ENCODE measurements around the gene GPR183.
"Not testable (repeated sequence)": the region's sequence is repeated elsewhere in the genome, so short reads cannot be mapped to it uniquely, and the experiment has no call there.

The GPR183 gene

DNA sequence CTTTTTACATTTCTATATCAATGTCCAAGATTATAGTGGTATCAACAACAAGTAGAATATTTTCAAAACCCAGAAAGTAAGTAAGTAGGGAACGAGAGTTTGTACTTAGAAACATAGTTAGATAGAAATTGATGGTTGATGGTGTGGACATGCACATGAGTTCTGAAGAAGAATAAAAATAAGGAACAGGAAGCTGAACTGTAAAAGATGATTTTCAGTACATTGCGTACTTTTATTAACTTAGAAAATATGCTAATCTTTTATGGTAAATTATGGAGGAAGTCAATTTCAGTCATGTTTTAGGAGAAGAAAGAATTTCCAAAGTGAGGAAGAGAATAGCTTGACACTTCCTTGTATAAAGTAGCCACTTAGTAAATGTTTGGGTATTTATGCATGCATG lies 36.7 kb downstream of the GPR183 start:
- DNase-seq (ENCODE audit: low read depth) = no peak

DNA sequence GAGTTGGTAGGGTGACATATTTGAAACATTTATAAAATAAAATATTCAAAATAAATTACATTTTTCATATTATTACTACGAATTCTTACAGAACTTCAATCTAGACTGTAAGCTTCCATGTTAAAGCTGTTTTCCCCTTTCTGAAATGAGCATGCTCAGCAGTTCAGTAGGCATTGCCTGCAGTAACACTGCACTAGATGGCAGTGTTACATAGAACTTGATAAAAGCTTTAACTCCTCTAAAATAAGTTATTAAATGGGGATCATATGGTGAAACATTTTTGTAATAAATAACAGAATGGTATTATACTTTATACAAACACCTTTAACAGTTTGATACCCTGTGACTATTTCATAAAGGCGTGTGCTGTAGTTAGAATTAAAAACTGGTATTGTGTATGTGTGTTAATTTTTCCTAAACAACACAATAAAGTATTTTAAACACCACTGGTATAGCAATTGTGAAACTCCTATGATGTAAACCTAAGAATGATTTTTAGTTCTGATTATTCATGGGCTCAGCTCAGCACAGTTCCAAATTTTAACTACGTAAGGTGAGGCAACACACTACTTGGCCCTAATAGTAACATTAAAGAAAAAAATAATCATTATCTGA lies 37.5 kb downstream of the GPR183 start:
- DNase-seq (ENCODE audit: low read depth) = peak; percentile 39

DNA sequence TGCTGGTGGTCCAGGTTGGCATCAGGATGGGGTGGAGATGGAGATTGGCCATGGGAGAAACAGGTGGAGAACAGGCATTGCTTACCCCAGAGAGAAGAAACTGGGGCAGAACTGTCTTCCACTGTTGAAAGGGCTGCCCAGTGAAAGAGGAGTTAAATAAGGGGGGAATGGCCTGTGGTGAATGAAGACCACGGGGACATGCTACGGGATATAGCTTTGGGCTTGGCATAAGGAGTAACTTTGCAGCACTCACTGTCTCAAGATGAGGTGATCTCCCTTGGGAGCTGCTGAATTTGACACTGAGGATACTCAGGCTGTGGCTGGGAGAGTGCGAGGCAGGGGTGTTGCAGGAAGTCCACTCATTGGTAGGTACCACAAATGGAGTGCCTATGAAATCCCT lies 38.4 kb downstream of the GPR183 start:
- DNase-seq (ENCODE audit: low read depth) = no peak

DNA sequence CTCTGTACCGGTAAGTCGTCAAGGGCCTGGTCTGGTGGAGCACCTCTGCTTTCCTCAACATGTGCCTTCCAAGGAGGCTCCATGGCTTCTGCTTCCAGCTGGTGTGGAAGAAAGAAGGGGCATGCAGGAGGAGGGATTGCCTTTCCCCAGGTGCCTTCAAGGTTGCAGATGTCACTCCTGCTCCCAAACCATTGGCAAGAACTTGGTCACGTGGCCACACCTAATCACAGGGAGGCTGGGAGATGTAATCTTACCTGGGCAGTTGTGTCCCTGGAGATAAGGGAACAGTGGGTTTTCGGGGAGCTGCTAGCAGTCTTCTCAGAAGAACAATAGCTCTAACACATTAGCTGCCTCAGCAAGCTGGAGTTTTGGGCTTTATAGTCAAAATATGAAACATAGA lies 39.3 kb downstream of the GPR183 start:
- no peak for DNase-seq (ENCODE audit: low read depth)

DNA sequence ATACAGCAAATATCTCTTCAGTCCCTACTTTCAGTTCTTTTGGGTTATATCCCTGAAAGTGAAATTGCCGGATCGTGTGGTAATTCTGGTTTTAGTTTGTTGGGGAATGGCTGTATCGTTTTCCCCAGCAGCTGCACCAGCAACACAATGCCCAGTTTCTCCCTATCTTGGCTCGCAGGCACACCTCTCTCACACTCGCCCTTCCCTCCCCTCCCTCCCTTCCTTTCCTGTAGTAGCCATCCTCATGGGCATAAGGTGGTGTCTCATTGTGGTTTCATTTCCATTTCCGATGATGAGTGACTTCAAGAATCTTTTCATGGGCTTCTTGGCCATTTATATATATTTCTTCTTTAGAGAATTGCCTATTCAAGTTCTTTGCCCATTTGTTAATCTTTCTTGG lies 40.4 kb downstream of the GPR183 start:
- DNase-seq (ENCODE audit: low read depth) = no peak

DNA sequence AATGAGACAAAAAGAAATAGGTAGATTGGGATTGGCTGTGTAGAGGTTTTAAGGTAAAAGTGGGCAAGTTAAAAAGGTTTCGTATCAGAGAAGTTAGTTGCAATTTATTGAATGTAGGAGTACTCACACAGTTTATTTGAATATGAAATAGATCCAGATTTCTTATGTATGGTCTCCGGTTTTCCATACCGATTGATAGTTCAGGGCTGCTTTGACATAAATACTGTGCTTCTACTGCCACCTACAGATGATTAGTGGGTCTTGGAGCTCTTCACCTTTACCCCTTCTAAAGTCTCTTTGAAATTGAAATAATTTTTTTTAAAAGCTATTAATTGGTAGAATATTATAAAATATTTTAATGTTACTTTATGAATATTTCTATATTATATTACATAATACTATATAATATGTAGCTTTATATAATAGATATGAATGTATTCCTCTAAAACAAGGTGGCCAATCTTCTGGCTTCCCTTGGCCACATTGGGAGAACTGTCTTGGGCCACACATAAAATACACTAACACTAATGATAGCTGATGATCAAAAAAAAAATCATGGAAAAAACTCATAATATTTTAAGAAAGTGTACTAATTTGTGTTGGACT lies 41.3 kb downstream of the GPR183 start:
- DNase-seq (ENCODE audit: low read depth) = no peak

DNA sequence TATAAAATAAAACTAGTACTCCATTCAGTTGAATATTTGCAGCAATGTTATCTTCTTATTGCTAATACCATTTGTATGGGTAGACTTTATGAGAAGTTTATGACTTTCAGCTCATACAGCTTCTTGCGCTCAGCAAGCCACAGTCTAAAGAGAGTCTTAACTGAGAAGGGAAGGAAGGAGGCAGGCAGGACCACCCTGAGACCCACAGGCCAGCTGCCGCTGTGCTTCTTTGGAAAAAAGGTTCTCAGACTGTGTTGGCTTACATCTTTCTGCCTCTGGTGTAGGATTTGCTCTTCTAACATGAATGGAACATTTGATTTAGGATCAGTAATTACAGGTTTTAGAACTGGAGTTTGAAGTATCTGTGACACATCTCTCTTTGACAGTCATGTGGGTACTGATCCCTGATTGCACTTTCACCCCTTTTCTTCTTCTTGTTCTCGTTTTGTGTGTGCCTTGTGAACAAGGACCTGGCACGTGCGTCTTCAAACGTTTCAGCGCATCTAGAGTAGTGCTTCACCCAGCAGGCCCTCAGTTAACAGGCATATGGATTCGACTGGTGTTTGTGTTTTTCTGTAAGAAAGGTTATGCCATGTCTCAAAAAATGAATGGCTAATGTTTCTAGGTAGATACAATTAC lies 41.9 kb downstream of the GPR183 start:
- DNase-seq (ENCODE audit: low read depth) = no peak

DNA sequence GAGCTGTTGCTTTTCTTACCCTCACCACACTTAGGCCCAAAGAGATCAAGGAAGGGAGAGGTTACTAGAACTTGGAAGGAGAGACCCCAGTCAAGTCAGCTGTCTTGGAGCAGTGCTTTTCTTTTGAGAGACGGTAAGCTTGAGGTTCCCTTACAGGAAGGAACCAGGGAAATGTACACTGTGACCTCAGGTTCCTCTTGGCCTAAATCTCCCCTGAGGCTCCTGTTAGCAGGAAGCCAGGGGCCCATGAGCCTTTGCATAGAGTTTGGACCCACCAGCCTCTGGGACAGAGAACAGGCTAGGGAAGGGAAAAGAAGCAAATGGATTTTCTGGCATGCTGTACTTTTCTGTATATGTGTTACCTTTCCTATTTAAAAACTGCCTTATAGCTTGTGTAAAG lies 43.1 kb downstream of the GPR183 start:
- DNase-seq (ENCODE audit: low read depth) = no peak

DNA sequence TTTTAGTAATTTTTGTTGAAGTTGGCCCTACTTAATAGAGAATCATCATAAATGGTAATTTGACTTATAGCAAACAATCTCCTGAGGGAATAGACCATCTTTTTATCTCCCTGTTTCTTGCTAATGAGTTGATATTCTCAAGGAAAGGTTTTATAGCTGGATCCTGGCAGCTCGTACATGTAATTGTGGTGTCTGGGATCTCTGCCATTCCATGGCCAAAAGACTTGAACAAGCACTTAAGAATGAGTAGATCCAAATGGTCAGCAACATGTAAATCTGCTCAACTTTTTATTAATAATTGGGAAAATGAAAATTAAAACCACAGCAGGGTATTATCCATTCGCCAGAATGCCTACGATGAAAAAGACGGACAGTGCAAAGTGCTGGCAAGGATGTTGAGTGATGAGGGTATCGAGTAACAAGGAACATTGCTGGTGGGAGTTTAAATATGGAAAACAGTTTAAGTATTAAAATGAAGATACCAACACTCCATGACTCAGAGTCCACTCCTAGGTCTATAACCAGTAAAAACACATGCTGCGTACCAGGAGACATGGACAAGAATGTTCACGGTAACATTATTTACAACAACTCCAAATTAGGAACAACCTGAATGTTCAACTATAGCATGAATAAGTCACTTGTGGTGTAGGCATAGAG lies 43.9 kb downstream of the GPR183 start:
- no peak for DNase-seq (ENCODE audit: low read depth)

DNA sequence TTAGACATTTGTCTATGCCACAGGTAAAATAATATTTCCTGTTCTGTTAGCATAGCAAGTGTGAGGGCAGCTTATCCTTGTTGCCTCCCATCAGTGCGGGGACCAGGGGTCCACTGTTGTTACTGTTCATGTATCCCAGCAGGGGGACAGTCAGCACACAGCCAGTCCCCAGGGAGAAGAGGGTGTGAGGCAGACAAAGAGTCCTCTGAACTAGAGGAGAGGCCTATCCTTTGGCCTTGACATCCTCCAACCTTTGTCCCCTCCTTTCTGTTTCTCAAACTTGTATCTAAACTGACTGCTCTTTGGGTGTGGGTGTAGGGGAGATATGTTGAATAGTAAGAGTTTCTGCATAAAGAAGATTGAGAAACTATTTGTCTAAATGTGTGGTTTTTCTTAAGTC lies 46.1 kb downstream of the GPR183 start:
- no peak for DNase-seq (ENCODE audit: low read depth)

DNA sequence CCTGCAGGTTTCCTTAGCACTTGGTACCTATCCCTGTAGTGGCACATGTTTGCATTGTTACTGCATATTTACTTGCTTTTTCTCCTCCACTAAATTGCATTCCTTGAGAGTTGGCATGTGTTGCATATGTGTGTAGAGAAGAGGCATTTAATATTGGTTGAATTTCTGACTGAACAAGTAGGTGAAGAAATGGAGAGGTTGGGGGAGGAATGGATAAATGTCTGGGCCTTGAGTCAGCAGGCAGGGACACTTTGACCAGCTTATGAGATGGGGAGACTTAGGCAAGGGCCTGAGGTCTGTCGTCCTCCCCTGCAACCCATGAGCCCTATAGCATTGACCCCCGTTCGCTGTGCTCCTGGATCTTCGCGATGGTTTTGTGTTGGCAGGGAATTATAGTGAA lies 47.0 kb downstream of the GPR183 start:
- DNase-seq (ENCODE audit: low read depth) = no peak

DNA sequence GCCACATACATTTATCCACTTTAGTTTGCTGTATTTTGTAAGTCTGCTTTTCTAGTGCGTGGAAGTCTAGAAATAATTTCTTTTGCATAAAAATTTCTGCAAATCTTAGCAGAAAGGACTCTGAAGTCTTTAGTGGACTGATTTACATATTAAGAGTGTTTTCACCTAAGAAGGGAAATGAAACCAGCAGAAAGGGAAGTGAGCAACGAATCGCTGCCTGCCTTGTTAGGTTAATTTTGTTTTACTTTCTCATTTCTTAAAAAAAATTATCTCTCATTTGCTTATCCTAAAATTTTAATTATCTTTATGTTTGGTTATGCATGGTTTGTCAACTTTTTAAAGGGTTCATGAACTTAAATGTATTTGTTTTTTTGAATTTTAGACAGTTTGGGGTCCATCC lies 48.3 kb downstream of the GPR183 start:
- DNase-seq (ENCODE audit: low read depth) = no peak

DNA sequence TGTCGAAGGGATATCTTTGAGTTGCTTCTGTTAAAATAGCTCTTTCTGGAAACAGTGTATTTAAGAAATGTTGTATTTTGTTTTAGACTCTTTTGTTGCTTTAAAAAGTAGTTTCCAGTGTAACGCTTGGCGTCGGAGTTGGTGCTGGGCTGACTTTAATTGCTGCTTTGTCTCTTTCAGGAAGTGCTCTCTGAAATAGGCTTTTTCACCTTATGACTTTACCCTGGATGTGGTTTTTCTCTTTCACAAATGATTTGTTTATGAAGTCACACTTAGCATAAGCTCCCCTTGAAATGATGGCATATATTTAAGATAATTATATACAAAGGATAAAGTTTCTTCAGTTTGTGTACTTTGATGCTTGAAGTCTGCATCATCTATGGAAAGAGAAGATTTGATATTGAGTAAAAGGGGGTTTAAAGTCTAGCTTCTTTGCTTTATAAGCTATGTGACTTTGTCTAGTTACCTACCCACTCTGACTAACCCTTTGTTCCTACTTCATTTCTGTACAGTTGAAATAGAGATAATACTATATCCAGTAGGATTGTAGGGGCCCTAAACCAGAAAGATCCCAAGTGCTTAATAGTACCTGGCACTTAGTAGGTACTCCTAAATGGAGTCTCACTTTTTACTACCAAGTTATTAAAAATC lies 48.9 kb downstream of the GPR183 start, which contains the start of gene GPR18:
Gene GPR18 (minus strand): TSS at position 170 of the 651 bp plus-strand sequence. CDS start 2,507 bp downstream, outside the sequence.
- DNase-seq (ENCODE audit: low read depth) = no peak

DNA sequence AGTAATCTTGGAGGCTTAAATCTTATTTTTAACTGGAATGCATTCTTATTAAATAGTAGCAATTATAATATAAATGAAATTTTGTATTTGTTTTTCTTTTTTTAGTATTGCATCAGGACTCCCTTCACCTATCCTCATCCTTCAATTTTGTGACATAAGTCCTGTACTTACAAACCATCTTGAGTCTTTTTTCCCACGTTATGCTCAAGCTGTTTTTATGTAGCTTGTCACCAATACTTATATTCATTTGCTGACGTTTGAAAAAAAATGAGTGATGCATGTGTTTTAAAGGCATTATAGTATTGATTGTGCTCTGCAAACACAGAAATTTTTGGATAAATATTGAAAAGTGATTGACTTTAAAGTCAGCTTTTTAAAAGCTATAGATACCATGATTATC lies 49.9 kb downstream of the GPR183 start:
- DNase-seq (ENCODE audit: low read depth) = no peak

DNA sequence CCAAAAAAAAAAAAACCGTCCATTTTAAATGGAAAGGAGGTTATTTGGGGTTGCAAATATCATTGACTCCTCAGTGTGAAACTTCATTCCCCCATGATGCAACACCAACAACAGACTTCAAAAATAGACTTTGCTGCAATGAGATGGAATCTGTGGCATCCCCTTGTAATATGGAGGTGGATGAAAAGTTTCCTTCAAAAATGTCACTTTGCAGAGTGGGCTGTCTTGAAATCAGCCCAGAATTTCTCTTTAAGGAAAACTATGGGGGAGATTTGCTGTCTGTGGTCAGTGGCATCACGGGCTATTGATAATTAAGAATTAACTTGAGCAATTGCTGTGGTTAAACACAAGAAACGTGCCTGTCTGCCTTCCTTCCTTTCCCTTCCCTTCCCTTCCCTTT lies 50.5 kb downstream of the GPR183 start:
- no peak for DNase-seq (ENCODE audit: low read depth)

DNA sequence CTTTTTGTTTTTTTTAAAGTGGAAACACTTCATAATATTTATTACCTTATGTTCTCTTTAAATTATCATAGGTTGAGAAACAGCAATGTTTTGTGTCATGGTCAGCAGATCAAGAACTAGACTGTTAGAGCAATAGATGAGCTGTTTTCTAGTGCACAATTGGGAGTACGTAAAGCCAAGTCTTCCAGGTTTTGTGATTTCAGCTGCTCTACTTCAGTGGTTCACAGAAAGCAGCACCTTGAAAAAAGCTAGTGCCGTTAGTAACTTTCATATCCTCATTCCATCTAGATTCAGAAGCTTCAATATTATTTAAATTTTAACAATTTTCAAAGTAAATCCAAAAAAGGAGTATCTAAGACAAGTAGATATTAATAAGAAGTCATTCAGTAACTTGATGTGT lies 50.9 kb downstream of the GPR183 start:
- DNase-seq (ENCODE audit: low read depth) = no peak

DNA sequence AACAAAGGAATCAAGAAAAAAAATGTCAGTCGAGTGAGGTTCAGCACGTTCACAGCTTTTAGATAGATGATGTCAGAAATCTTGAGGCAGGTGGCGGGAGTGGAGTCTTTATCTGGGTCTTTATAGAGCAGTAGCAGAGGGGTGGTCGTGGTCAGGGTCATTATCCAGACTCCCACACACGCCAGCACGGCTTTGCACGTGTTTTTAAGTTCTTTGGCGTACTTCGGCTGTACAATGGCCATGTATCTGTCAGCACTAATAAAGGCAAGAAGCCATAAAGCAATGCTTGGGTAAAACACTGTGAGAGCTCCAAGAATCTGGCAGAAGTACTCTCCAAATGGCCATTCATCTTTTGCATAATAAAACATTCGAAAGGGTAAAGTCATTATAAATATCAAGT lies 51.9 kb downstream of the GPR183 start:
- no peak for DNase-seq (ENCODE audit: low read depth)

DNA sequence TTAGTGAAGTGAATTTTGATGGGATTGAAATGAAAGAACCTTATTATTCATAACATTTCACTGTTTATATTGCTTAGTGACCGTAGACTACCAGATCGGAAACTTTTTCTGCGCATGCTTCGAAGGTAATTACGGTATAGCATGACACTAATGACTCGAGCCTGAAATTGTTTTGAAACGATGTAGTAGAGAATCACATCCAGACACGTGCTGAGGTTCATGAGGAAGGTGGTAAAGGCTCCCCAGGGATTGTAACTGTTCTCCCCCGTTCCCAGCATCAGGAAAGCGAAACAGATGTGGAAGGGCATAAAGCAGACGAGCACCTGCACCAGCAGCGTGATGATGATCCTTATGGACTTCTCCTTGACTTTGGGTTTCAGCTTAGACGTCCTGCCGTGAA lies 52.4 kb downstream of the GPR183 start:
- DNase-seq (ENCODE audit: low read depth) = no peak

DNA sequence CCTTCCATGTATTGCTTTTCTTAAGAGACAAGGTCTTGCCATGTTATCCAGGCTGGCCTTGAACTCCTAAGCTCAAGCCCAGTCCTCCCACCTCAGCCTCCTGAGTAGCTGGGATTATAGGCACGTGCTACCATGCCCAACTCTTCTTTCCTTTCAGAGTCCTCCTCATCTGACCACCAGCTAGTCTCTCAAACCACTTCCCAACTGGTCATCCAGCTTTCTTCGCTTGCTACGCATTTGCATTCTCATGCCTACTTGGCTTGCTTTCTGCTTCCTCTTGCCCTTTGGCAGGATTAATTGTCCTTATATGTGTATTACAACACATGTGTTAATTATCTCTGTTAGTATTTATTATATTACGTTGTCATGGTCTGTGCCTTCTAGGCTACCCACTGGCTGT lies 55.3 kb downstream of the GPR183 start:
- no peak for DNase-seq (ENCODE audit: low read depth)

DNA sequence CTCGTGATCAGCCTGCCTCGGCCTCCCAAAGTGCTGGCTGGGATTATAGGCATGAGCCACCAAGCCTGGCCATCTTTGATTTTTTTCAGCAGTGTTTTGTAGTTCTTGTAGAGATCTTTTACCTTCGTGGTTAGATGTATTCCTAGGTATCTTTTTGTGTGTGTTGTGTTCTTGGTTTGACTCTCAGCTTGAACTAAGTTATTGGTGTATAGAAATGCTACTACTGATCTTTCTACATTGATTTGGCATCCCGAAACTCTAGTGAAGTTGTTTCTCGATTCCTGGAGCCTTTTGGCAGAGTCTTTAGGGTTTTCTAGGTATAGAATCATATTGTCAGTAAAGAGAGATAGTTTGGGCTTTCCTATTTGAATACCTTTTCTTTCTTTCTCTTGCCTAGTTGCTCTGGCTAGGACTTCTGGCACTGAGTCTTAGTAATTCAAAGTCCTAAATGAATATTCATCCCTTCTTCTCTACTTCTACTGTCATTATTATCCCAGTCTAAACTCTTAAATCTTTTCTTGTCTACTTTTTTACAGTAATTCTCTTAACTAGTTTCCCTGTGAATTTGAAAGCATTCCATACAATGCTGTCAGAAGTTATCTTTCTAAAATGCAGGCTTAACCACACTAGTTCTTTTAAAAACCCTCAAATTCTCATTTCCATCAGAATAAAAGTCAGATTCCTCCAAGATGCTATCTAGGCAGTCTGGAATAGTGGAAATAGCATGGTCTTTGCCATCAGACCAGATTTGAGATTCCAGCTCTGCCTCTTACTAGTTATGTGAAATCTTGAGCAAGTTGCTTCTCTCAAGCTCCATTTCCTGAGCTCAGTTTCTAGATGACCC lies 56.0 kb downstream of the GPR183 start:
- no peak for DNase-seq (ENCODE audit: low read depth)

DNA sequence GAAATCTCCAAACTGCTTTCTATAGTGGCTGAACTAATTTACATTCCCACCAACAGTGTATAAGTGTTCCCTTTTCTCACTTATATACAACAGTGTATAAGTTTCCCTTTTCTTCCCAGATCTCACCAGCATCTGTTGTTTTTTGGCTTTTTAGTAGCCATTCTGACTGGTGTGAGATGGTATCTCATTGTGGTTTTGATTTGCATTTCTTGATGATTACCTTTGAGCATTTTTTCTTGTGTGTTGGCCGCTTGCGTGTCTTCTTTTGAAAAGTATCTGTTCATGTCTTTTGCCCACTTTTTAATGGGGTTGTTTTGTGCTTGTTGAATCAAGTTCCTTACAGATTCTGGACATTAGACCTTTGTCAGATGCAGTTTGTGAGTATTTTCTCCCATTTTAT lies 57.6 kb downstream of the GPR183 start:
- DNase-seq (ENCODE audit: low read depth) = not testable (repeated sequence)

DNA sequence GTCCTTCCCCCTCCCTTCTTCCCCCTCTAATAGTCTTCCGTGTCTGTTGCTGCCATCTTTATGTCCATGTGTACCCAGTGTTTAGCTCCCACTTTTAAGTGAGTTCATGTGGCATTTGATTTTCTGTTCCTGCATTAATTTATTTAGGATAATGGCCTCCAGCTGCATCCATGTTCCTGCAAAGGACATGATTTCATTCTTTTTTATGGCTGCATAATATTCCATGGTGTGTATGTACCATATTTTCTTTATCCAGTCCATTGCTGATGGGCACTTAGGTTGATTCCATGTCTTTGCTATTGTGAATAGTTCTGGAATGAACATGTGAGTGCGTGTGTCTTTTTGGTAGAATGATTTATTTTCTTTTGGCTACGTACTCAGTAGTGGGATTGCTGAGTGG lies 58.0 kb downstream of the GPR183 start:
- DNase-seq (ENCODE audit: low read depth) = not testable (repeated sequence)

Data from GM04504 (cell line).